ENCODE results near the gene OR10W1. TPM values are rescaled to one million over a fixed set of nuclear protein-coding genes. Genes with fewer than 3 reads are reported as not detected.

OR10W1 gene
- total RNA-seq (not detected), polyA plus RNA-seq (not detected)

DNA sequence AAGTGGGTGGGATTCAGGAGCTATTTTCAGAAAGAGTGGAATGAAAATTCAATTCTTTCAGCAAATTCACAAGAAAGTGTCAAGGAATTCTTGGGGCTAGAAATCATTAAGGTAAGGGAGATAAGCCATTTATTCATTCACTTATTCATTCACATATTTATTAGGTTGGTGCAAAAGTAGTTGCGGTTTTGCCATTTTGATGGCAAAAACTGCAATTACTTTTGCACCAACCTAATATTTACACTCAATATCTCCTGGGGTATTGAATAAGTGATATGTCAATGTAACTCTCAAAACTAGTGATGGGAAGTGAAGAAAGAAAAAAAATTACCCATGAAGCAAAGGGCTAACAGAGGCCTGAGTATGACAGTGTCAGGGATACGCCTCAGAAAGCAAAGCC is at the start of gene OR10W1:
Gene OR10W1 (minus strand): TSS at position 119 of the 400 bp plus-strand sequence. CDS start 402 bp downstream, outside the sequence.
- Histone ChIP-seq H3K36me3 (ENCODE audit: insufficient read depth, low read length) (no peaks in the 10 kb centered on the region), H3K4me1 (ENCODE audit: insufficient read depth, low read length) (no peaks in the 10 kb centered on the region), H3K4me3 (ENCODE audit: low read length) (no peak within 1 kb of the TSS), H3K27ac (ENCODE audit: low read depth, low read length) (no peak within 1 kb of the TSS), H3K9me3 (ENCODE audit: low read length) (no peaks in the 10 kb centered on the region), H3K27me3 (ENCODE audit: insufficient read depth, low read length, poor library complexity, severe bottlenecking) (no peaks in the 10 kb centered on the region)
- POLR2A ChIA-PET: no interaction called here
- CTCF ChIA-PET: no interaction called here
- no peaks in the 10 kb centered on the region for H3K36me3 Mint-ChIP-seq
- H3K9me3 Mint-ChIP-seq: no peaks in the 10 kb centered on the region
- no peak for DNase-seq
- peaks cover 11 to 18% of the 10 kb centered on the region in 2 donors for H3K27me3 Mint-ChIP-seq
- no peak within 1 kb of the TSS for H3K4me3 Mint-ChIP-seq
- H3K27ac Mint-ChIP-seq: no peak within 1 kb of the TSS
- H3K4me1 Mint-ChIP-seq: no peaks in the 10 kb centered on the region

DNA sequence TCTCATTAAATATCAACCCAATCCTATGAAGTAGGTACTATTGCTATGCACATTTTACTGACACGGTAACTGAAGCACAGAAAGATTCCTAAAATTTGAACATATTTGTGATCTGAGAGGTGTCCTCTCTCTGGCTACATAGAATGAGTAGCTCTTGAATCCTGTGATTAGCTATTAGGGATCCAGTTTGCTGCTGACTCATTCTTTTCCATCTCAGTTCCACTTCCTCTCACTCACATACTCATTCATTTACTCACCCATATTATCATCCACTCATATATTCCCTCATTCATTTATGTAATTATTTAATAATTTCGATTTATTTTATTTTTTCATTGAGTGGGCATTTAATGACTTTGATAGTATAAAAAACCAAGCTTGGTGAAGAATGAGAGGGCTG is 48.1 kb upstream of the OR10W1 start:
- H3K4me1 ChIP-seq (ENCODE audit: insufficient read depth, low read length): no peaks in the 10 kb centered on the region
- Mint-ChIP-seq H3K27me3 (peaks cover 20 to 33% of the 10 kb centered on the region in 2 donors), H3K36me3 (no peaks in the 10 kb centered on the region), H3K27ac (no peak overlapping the region), H3K4me3 (no peak overlapping the region), H3K4me1 (no peaks in the 10 kb centered on the region), H3K9me3 (peaks cover 0 to 7% (median 0%) of the 10 kb centered on the region in 5 donors)
- no peak overlapping the region for H3K4me3 ChIP-seq (ENCODE audit: low read length)
- no peaks in the 10 kb centered on the region for H3K27me3 ChIP-seq (ENCODE audit: insufficient read depth, low read length, poor library complexity, severe bottlenecking)
- CTCF ChIA-PET: no interaction called here
- no peak for DNase-seq
- H3K27ac ChIP-seq (ENCODE audit: low read depth, low read length): no peak overlapping the region
- H3K36me3 ChIP-seq (ENCODE audit: insufficient read depth, low read length): no peaks in the 10 kb centered on the region
- no peaks in the 10 kb centered on the region for H3K9me3 ChIP-seq (ENCODE audit: low read length)
- POLR2A ChIA-PET: no interaction called here

- Histone ChIP-seq H3K9me3 (ENCODE audit: low read length) (no peaks in the 10 kb centered on the region), H3K36me3 (ENCODE audit: insufficient read depth, low read length) (no peaks in the 10 kb centered on the region), H3K4me3 (ENCODE audit: low read length) (no peak overlapping the region), H3K27me3 (ENCODE audit: insufficient read depth, low read length, poor library complexity, severe bottlenecking) (no peaks in the 10 kb centered on the region), H3K27ac (ENCODE audit: low read depth, low read length) (no peak overlapping the region), H3K4me1 (ENCODE audit: insufficient read depth, low read length) (no peaks in the 10 kb centered on the region)
- ChIA-PET CTCF (no interaction called here), POLR2A (no interaction called here)
- no peak for DNase-seq
- Mint-ChIP-seq H3K9me3 (no peaks in the 10 kb centered on the region), H3K4me1 (no peaks in the 10 kb centered on the region), H3K36me3 (no peaks in the 10 kb centered on the region), H3K27me3 (peaks cover 0 to 8% of the 10 kb centered on the region in 2 donors), H3K4me3 (no peak overlapping the region), H3K27ac (no peak overlapping the region)
Measured at GRCh38 chr11:58301576-58301975, 33.5 kb upstream of the OR10W1 start.

- CTCF ChIA-PET: no interaction called here
- H3K27ac ChIP-seq (ENCODE audit: low read depth, low read length): no peak overlapping the region
- peaks cover 0 to 1% (median 0%) of the 10 kb centered on the region in 5 donors for H3K9me3 Mint-ChIP-seq
- H3K36me3 ChIP-seq (ENCODE audit: insufficient read depth, low read length): no peaks in the 10 kb centered on the region
- H3K4me1 ChIP-seq (ENCODE audit: insufficient read depth, low read length): no peaks in the 10 kb centered on the region
- H3K4me1 Mint-ChIP-seq: no peaks in the 10 kb centered on the region
- no peaks in the 10 kb centered on the region for H3K27me3 ChIP-seq (ENCODE audit: insufficient read depth, low read length, poor library complexity, severe bottlenecking)
- DNase-seq: no peak
- no peak overlapping the region for H3K27ac Mint-ChIP-seq
- POLR2A ChIA-PET: no interaction called here
- H3K27me3 Mint-ChIP-seq: peaks cover 0 to 20% of the 10 kb centered on the region in 2 donors
- H3K4me3 ChIP-seq (ENCODE audit: low read length): no peak overlapping the region
- no peak overlapping the region for H3K4me3 Mint-ChIP-seq
- no peaks in the 10 kb centered on the region for H3K36me3 Mint-ChIP-seq
- no peaks in the 10 kb centered on the region for H3K9me3 ChIP-seq (ENCODE audit: low read length)
Measured at GRCh38 chr11:58292017-58292416, 24.0 kb upstream of the OR10W1 start.

GRCh38 chr11:58289266-58289665 is 21.2 kb upstream of the OR10W1 start:
- H3K9me3 Mint-ChIP-seq: peaks cover 0 to 1% (median 0%) of the 10 kb centered on the region in 5 donors
- no peak overlapping the region for H3K27ac ChIP-seq (ENCODE audit: low read depth, low read length)
- H3K4me1 Mint-ChIP-seq: peaks cover 0 to 3% (median 0%) of the 10 kb centered on the region in 3 donors
- peaks cover 2 to 20% of the 10 kb centered on the region in 2 donors for H3K27me3 Mint-ChIP-seq
- no peak overlapping the region for H3K27ac Mint-ChIP-seq
- no peaks in the 10 kb centered on the region for H3K27me3 ChIP-seq (ENCODE audit: insufficient read depth, low read length, poor library complexity, severe bottlenecking)
- H3K4me3 Mint-ChIP-seq: no peak overlapping the region
- ChIA-PET CTCF (no interaction called here), POLR2A (no interaction called here)
- no peaks in the 10 kb centered on the region for H3K9me3 ChIP-seq (ENCODE audit: low read length)
- no peaks in the 10 kb centered on the region for H3K36me3 ChIP-seq (ENCODE audit: insufficient read depth, low read length)
- H3K36me3 Mint-ChIP-seq: no peaks in the 10 kb centered on the region
- H3K4me3 ChIP-seq (ENCODE audit: low read length): no peak overlapping the region
- no peaks in the 10 kb centered on the region for H3K4me1 ChIP-seq (ENCODE audit: insufficient read depth, low read length)
- DNase-seq: no peak

- CTCF ChIA-PET: no interaction called here
- Mint-ChIP-seq H3K36me3 (no peaks in the 10 kb centered on the region), H3K4me3 (no peak overlapping the region), H3K27me3 (peaks cover 8 to 23% of the 10 kb centered on the region in 2 donors), H3K27ac (no peak overlapping the region), H3K9me3 (no peaks in the 10 kb centered on the region), H3K4me1 (peaks cover 0 to 3% (median 0%) of the 10 kb centered on the region in 3 donors)
- Histone ChIP-seq H3K36me3 (ENCODE audit: insufficient read depth, low read length) (no peaks in the 10 kb centered on the region), H3K4me1 (ENCODE audit: insufficient read depth, low read length) (no peaks in the 10 kb centered on the region), H3K27ac (ENCODE audit: low read depth, low read length) (no peak overlapping the region), H3K4me3 (ENCODE audit: low read length) (no peak overlapping the region), H3K27me3 (ENCODE audit: insufficient read depth, low read length, poor library complexity, severe bottlenecking) (no peaks in the 10 kb centered on the region), H3K9me3 (ENCODE audit: low read length) (no peaks in the 10 kb centered on the region)
- POLR2A ChIA-PET: no interaction called here
- no peak for DNase-seq
Measured at GRCh38 chr11:58286249-58286648, 18.2 kb upstream of the OR10W1 start.

DNA sequence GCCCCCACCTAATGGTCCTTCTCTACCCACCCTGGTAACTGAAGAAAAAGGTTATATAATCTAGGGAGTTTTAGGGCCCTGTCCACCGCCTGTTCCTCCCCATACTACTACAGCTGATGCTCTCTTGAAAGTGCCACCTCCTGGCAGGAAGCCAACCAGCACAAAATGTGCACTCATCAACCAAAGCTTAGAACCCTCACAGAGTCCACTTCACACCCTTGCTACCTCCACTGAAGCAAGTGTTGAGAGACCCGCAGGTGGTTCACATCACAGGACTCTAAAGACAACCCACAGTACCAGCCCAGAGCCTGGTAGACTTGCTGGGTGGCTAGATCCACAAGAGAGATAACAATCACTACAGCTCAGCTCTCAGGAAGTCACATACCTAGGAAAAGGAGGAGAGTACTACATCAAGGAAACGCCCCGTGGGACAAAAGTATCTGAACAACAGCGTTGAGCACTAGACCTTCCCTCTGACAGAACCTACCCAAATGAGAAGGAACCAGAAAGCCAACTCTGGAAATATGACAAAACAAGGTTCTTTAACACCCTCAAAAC is 17.5 kb upstream of the OR10W1 start:
- Mint-ChIP-seq H3K27me3 (peaks cover 8 to 26% of the 10 kb centered on the region in 2 donors), H3K4me3 (no peak overlapping the region), H3K36me3 (no peaks in the 10 kb centered on the region), H3K27ac (no peak overlapping the region), H3K4me1 (peaks cover 0 to 3% (median 0%) of the 10 kb centered on the region in 3 donors), H3K9me3 (peaks cover 0 to 2% (median 0%) of the 10 kb centered on the region in 5 donors)
- Histone ChIP-seq H3K27ac (ENCODE audit: low read depth, low read length) (no peak overlapping the region), H3K4me3 (ENCODE audit: low read length) (no peak overlapping the region), H3K4me1 (ENCODE audit: insufficient read depth, low read length) (no peaks in the 10 kb centered on the region), H3K27me3 (ENCODE audit: insufficient read depth, low read length, poor library complexity, severe bottlenecking) (no peaks in the 10 kb centered on the region), H3K9me3 (ENCODE audit: low read length) (no peaks in the 10 kb centered on the region), H3K36me3 (ENCODE audit: insufficient read depth, low read length) (no peaks in the 10 kb centered on the region)
- POLR2A ChIA-PET: no interaction called here
- CTCF ChIA-PET: no interaction called here
- DNase-seq: no peak

DNA sequence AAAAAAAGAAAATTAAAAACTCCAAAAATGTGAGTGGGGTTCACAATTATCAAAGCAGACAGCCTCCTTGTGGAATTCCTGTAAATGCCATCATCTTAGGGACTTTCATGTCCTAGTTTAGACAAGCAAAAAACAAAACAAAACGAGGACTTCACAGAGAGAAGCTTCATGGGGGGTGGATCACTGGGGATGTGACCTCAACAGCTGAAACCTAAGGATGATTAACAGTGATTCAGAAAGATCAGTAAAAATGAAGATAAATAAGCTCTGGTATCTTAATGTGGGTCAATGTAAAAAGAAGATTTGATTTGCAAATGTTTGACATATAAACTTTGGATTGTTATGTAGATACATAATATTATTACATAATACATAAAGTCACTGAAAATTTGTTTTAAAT is 8.1 kb upstream of the OR10W1 start:
- Mint-ChIP-seq H3K27me3 (peaks cover 5 to 34% of the 10 kb centered on the region in 2 donors), H3K27ac (no peak overlapping the region), H3K4me3 (no peak overlapping the region), H3K36me3 (no peaks in the 10 kb centered on the region), H3K9me3 (peaks cover 0 to 9% (median 6%) of the 10 kb centered on the region in 5 donors), H3K4me1 (no peaks in the 10 kb centered on the region)
- POLR2A ChIA-PET: no interaction called here
- no peaks in the 10 kb centered on the region for H3K9me3 ChIP-seq (ENCODE audit: low read length)
- no peaks in the 10 kb centered on the region for H3K4me1 ChIP-seq (ENCODE audit: insufficient read depth, low read length)
- CTCF ChIA-PET: no interaction called here
- H3K36me3 ChIP-seq (ENCODE audit: insufficient read depth, low read length): no peaks in the 10 kb centered on the region
- no peak for DNase-seq
- no peak overlapping the region for H3K4me3 ChIP-seq (ENCODE audit: low read length)
- H3K27ac ChIP-seq (ENCODE audit: low read depth, low read length): no peak overlapping the region
- H3K27me3 ChIP-seq (ENCODE audit: insufficient read depth, low read length, poor library complexity, severe bottlenecking): no peaks in the 10 kb centered on the region

GRCh38 chr11:58275002-58275401 is 6.9 kb upstream of the OR10W1 start:
- POLR2A ChIA-PET: no interaction called here
- no peaks in the 10 kb centered on the region for H3K36me3 Mint-ChIP-seq

More at GRCh38 chr11:58275002-58275401, 6.9 kb upstream of the OR10W1 start:
- Mint-ChIP-seq H3K27ac (no peak overlapping the region), H3K27me3 (peaks cover 8 to 22% of the 10 kb centered on the region in 2 donors), H3K4me3 (no peak overlapping the region), H3K9me3 (peaks cover 0 to 7% (median 6%) of the 10 kb centered on the region in 5 donors), H3K4me1 (no peaks in the 10 kb centered on the region)
- DNase-seq: no peak
- H3K4me3 ChIP-seq (ENCODE audit: low read length): no peak overlapping the region
- no peak overlapping the region for H3K27ac ChIP-seq (ENCODE audit: low read depth, low read length)
- H3K36me3 ChIP-seq (ENCODE audit: insufficient read depth, low read length): no peaks in the 10 kb centered on the region
- no peaks in the 10 kb centered on the region for H3K9me3 ChIP-seq (ENCODE audit: low read length)
- no peaks in the 10 kb centered on the region for H3K27me3 ChIP-seq (ENCODE audit: insufficient read depth, low read length, poor library complexity, severe bottlenecking)
- H3K4me1 ChIP-seq (ENCODE audit: insufficient read depth, low read length): no peaks in the 10 kb centered on the region
- CTCF ChIA-PET: no interaction called here

All from CD8-positive, alpha-beta memory T cell (primary cell).